Kidney tubule cell (primary cell): Measurements from ENCODE around the gene PANK3.
"Not testable (repeated sequence)": the region's sequence is repeated elsewhere in the genome, so short reads cannot be mapped to it uniquely, and the experiment has no call there.

ENCODE experiments used
- DNase-seq: peaks from one replicate; pipeline ENCODE4 v3.0.0-alpha.2; 2018; ENCODE audit warnings: low spot score

PANK3 gene

GRCh38 chr5:168592014-168592368 is 12.8 kb upstream of the PANK3 start:
- DNase-seq = peak; percentile 27

- no peak for DNase-seq
Observed at GRCh38 chr5:168591302-168592013, 12.3 kb upstream of the PANK3 start.

- no peak for DNase-seq
Observed at GRCh38 chr5:168590666-168591065, 11.5 kb upstream of the PANK3 start.

DNA sequence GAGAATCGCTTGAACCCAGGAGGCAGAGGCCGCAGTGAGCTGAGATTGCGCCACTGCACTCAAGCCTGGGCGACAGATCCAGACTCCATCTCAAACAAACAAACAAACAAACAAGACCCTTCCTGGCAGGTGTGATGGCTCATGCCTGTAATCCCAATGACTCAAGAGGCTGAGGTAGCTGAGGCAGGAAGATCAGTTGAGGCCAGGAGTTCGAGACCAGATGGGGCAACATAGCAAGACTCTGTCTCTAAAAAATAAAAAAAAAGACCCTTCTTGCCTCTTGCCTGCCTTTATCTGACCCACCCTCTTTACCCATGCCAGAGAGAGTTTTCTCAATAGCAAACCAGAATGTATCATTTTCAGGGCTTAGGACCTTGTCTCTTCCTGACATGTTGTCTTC is 8.8 kb upstream of the PANK3 start:
- no peak for DNase-seq

- DNase-seq = no peak
Observed at GRCh38 chr5:168585119-168585856, 6.1 kb upstream of the PANK3 start.

DNA sequence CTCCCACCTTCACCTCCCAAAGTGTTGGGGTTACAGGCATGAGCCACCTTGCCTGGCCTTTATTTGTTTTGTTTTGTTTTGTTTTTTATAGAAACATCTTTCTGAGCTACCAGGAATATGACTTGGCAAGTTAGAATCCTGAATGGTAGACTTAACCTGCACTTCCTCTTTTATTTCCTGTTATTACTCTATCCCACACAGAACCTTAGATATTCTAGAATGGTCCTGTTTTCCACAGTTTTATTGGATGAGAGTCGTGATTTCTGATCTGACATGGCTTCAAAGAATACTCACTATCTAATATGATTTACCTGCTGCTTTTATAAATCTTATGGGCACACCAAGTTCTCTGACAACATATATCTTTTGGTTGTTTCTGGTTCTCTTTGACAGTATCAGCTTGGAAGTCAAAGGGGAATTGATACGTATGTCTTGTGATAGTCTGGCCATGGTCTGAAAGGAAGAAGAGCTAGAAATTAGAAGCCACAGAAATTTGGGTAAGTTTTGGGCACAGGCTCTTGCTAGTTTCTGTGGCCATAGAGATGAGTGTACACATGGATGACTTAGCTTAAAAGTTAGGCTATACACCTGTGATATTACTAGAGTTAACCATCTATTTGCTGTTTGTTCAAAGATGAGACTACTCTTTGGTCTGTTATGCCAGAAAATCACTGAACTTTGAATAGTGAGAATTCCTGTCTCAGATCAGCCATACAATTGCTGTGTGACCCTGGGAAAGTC is 4.7 kb upstream of the PANK3 start:
- DNase-seq = no peak

DNA sequence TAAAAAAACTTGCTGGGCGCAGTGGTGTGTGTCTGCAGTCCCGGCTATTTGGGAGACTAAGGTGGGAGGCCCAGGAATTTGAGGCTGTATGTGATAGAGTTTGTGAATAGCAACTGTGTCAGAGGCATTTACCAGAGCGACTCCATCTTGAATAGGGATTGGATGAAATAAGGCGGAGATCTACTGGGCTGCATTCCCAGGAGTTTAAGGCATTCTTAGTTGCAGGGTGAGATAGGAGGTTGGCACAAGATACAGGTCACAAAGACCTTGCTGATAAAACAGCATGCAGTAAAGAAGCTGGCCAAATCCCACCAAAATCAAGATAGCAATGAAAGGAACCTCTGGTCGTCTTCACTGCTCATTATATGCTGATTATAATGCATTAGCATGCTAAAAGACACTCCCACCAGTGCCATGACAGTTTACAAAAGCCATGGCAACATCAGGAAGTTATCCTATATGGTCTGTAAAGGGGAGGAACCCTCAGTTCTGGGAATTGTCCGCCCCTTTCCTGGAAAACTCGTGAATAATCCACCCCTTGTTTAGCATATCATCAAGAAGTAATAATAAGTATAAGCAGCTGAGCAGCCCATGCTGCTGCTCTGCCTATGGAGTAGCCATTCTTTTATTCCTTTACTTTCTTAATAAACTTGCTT is 1.8 kb upstream of the PANK3 start:
- DNase-seq = not testable (repeated sequence)

DNA sequence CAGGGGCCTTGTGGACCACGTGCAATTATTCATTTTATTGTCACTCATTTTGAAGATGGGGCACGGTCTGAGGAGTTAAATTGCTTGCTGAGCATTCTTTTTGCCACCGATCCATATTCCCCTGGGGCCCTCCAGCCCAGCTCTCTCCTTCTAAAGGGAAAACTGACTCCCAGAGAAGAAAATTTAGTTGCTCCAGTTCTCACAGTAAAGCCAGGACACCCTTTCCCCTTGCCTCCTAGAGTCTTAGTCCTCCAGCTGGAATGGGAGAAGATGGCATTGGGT is 1.0 kb upstream of the PANK3 start:
- no peak for DNase-seq

GRCh38 chr5:168579488-168580226 is 489 bp upstream of the PANK3 start:
- DNase-seq = peak; percentile 100

- DNase-seq = peak; percentile 51
Observed at GRCh38 chr5:168578006-168578405, 1.2 kb downstream of the PANK3 start.

DNA sequence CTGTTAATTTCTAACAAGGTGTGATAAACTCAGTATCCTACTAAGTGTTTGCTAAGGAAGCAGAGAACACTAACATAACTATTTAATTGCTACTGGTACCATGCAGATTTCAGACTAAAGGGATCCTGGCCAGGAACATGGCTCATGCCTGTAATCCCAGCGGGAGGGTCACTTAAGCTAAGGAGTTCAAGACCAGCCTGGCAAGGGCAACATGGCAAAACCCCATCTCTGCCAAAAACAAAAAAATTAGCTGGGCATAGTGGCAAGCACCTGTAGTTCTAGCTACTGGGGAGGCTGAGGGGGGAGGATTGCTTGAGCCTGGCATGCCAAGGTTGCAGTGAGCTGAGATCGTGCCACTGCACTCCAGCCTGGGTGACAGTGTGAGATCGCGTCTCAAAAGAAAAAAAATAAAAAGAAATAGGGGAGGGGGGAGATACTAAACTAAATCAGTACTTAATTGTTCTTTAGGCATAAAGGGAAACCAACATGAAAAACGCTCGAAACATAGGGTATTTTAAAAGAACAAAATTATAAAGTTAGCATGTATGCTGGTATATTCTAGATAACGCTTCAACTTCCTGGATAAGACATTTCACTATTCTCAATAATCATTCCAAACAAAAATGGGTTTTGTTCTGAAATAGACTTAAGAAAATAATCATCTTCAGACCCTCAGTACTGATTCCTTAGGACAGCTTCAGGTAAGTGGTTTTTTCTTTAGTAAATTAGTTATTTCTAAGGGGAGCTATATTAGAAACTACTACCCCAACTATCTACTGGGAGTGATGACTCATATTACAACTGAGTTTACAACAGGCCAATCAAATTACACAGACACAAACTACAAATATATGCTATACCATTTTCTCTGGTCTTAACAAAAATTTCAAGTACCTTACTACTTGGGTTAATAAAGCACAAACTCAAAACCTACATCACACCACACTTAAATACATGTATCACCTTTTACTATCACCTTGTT is 3.5 kb downstream of the PANK3 start:
- no peak for DNase-seq

DNA sequence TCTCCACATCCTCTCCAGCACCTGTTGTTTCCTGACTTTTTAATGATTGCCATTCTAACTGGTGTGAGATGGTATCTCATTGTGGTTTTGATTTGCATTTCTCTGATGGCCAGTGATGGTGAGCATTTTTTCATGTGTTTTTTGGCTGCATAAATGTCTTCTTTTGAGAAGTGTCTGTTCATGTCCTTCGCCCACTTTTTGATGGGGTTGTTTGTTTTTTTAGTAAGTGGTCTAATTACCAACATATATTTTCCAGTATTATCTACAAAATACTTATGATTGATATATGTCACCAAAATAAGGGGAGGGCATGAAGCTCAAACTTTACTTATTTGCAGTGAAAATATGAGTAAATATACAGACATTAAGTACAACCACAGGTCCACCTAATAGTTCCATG is 5.0 kb downstream of the PANK3 start:
- DNase-seq = not testable (repeated sequence)

- DNase-seq = not testable (repeated sequence)
Observed at GRCh38 chr5:168573663-168574062, 5.5 kb downstream of the PANK3 start.

GRCh38 chr5:168570490-168571328 is 8.5 kb downstream of the PANK3 start:
- no peak for DNase-seq

DNA sequence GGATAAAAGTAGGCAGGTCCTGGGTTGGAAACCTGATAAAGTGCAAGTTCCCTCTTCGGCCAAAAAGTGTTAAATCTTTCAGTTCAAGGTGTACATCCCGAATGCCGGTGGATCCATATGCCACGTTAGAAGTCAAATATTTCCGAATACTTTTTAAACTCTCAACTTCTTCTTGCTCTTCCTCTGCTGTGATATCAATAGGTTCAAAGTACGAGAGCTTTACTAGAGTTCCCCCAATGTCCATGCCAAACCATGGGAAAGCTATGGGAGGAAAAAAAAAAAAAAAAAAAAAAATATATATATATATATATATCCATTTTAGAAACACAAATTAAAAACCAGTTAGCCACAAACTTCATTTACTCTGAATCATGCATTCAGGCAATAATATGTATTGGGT is 10.4 kb downstream of the PANK3 start:
- no peak for DNase-seq

DNA sequence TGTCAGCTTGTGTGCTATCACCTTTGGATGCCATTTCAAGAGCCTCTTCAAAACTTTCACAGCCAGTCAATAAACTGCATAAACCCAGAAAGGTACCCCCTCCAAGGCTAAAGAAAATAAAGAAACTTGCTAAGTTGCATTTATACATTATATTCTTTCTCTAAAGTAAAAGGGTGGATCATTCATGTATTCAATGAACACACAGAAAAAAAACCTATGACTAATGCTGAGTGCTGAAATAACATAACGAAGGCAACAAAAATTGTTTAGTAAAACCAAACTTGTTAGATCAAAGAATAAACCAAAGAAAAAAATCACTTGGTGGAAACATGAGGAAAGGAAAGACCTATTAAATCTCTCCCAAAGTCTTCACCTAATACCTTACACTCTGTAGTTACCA is 15.2 kb downstream of the PANK3 start:
- no peak for DNase-seq

DNA sequence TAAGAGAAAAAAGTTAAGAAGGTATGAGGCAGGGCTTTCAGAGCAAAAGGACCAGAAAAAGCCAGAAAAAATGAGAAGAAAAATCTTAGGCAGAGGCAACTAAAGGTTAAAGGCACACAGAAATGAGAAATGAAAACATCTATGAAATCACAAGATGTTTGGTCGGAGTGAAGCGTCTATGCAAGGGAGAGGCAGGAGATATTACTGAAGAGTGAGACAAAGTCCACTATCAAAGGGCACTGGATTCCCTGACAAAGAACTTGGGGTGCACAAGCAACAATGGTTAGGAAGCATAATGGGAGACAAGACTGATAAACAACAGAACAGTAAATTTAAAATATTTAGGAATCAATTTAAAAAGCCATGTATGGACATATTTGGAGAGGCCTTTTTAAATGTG is 16.9 kb downstream of the PANK3 start:
- no peak for DNase-seq

DNA sequence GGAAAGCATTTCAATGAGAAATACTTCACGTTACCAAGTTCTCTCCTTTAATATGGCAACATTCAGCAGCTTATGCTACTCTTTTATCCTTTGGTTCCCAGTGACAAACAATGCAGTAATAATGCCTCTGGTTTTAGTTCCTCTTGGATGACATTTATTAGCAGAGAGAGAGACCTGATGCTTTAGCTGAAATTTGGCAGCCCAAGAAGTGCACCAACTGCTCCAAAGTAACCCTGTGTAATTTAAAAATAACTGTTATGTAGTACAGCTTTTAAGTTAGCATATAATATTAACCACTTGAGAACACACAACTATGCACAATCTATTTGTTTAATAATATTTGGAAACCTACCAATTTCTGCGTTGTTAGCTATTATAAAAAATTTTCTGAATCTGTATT is 21.8 kb downstream of the PANK3 start:
- no peak for DNase-seq

DNA sequence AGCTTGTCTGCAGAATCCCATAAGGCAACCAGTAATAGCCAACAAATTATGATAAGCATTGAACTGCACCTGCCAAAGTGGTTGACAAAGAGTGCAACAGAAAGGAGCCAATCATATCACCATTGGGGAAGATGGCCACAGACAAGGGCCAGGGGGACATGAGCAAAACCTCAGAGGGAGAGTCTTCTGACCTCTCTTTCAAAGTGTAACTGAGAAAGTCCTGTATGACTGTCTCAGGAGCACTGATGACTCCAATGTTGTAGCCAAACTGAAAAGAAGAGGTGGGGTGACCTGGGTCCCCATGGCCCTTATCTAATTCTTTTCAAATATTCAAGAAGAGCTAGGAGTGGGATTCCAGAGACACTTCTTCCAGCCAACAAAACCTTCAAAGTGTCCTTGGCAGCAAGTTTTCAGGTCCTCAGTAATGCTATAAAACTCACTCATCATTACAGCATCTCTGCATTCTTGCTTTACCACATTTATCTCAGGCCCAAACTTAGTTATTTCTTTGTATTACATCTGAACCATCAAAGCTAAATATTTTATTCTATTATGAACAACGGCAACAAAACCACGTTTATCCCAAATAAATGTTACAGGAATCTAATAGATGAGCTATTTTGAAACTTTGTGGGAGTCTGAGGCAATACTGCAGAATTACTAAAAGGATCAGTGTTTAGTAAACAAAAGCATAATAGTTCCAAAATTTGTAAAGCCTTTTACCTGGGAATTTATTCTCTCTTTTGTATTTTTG is 25.6 kb downstream of the PANK3 start:
- no peak for DNase-seq
